T follicular helper cell (primary cell): ENCODE results near the gene RAD51B.
"Not testable (repeated sequence)": the region's sequence is repeated elsewhere in the genome, so short reads cannot be mapped to it uniquely, and the experiment has no call there.

Experiments used
- DNase-seq: peaks from one replicate; pipeline ENCODE4 v3.0.0-alpha.2; 2020; ENCODE audit warnings: low read depth

Gene RAD51B

DNA sequence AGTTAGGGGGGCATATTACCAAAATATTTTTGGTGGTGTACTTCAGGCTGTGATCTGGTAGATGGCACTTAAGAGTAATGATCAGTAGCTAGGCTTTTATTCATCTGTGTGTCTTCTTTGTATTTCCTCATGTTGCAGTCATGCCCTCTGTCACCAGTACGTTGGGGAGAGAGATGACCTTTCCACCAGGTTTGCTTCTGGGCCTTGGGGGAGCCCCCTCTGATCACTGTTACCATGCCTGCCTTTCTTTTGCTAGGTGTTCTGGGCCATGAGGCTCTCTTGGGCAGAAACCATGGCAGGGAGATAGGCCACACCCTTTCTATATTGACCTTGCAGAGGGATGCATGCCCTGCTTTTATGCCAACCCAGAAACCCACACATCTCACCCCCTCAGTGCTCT lies 208.5 kb downstream of the RAD51B start:
- DNase-seq: no peak

DNA sequence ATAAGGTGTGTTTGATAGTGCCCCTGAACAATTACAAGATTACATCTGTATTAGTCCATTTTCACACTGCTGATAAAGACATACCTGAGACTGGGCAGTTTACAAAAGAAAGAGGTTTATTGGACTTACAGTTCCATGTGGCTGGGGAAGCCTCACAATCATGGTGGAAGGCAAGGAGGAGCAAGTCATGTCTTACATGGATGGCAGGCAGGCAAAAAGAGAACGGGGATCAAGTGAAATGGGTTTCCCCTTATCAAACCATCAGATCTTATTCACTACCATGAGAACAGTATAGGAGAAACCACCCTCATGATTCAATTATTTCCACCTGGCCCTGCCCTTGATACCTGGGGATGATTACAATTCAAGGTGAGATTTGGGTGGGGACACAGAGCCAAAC lies 211.4 kb downstream of the RAD51B start:
- not testable (repeated sequence) for DNase-seq

DNA sequence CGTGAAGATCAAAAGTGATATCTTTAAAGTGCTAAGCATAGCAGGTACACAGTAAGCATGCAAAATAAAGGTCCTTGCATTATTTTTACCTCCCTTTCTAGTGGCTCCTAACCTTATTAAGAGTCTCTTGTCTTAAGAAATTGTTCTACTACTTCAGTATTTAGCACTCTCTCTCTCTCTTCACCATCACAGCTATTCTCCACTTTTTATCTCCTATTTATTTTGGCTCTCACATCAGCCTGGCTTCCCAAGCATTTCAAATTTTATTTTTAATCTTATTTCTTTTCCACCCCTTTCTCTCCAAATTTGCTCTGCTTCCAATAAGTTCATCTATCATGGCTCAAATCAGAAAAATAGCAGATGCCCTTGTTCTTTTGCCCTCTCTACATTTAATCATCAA lies 212.6 kb downstream of the RAD51B start:
- DNase-seq: no peak

DNA sequence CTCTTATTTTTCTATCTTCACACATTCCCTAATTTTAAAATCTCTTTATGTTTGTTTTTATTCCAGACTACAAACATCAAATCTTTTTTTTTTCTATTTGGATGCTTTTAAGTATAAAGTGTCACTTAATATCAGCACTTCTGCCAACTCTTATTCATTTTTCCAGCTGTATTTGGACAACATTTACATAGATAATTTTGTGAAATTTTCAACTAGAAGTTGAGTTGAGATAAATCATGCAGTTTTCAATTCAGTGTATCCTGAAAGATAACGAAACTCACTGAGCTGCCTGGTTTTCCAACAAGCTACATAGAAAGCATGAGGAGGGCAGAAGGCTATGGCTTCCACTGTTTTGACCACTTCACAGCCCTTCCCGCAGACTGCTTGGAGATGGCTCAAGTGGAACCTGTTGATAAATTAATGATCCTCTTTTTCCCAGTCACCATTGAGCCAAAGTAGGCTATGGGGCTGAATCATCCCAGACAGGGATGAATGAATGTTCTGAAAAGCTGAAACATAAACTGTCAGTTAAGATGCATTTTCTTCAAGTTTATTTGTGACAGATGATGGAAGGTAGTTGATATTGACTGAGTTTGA lies 213.9 kb downstream of the RAD51B start:
- no peak for DNase-seq

DNA sequence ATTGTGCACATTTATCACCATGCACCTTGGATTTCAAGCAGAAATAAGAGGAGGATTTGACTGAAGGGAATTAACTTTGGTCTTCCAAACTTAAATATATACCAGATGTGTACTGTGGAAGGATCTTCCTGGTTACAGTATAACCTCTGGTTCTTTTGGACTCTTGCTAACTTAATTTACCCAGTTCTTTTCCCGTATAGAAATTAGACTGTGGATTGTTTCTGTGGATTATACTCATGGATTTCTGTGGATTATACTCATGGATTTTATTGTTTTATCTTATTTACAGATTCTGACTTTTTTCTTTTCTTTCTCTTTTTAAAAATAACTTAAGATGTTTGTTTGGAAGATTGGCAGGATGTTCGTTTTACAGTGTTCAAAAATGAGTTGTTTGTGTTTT lies 215.3 kb downstream of the RAD51B start:
- DNase-seq: no peak

DNA sequence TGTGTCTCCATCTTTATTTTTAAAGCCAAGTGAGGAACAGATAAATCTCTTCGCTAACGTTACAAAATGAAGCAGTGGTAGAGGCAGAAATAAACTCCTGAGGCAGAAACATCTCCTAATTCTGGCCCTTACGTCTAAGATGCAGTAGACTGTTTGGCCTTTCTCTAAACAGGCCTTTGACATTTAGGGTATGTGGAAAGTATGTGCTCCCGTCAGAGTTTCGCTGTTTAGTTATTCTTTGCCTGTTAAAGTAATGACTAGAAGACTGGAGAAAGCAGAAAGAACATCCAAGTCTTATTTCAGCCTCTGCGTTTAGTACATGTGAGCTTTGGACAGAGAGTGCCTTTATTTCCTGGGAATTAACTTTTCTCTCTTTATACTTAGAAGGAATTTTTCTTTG lies 216.6 kb downstream of the RAD51B start:
- DNase-seq: no peak

DNA sequence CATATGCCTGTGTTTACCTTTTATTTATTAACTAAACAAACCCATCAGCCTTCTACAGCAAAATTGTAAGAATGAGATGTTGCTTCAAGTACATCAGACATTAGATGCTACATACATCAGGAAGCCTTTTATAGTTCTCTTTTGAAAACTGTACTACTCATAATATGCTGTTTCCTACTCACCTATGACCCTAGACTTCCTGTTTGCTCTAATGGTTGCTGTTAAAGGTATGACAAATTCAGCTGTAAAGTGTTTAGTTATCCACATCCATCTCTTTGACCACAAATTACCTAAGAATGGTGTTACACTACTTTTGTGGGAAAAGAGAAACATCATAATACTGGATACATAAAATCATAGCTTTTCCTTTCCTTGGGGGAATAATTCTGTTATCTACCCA lies 220.0 kb downstream of the RAD51B start:
- DNase-seq: no peak

DNA sequence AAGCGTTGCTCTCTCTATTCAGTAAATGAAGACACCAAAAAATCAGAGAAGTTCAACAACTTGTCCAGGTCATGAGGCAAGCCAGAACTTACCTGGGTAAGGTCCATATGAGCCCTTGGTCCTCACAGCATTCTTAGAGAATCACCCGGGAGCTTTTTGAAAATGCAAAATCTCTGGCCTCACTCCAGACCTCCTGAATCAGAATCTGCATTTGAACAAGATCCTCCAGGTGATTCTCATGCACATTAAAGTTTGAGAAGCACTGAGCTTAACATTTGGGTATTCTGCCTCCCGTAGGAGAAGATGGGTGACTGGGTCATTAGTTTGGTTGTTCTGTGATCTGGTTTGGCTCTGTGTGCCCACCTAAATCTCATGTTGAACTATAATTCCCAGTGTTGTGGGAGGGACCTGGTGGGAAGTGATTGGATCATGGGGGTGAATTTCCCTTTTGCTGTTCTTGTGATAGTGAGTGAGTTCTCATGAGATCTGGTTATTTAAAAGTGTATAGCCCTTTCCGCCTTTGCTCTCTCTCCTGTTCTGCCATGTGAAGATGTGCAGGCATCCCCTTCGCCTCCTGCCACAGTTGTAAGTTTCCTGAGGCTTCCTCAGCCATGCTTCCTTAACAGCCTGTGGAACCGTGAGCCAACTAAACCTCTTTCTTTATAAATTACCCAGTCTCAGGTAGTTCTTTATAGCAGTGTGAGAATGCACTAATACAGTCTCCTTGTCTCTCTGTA lies 221.2 kb downstream of the RAD51B start:
- no peak for DNase-seq

DNA sequence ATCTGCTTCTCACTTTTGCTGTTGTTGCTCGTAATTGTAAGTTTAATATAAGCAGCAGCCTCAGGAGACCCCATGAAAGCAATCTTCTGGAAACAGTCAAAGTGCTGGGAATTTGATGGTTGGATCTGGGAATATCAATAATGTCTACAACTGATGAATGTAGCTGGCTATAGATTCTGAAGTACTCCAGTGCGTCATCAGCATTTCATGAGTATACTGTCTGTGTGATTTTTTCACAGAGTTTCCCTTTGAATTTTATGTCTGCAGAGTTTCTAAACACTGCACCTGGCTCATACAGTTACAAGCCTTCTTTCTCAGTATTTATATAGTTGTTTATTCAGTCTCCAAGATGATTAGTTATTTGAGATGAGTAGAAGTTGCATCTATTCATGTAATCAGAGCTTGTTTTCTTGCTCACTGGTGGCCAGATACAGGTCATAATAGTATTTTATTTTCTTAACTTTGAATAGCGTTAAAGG lies 222.3 kb downstream of the RAD51B start:
- no peak for DNase-seq

DNA sequence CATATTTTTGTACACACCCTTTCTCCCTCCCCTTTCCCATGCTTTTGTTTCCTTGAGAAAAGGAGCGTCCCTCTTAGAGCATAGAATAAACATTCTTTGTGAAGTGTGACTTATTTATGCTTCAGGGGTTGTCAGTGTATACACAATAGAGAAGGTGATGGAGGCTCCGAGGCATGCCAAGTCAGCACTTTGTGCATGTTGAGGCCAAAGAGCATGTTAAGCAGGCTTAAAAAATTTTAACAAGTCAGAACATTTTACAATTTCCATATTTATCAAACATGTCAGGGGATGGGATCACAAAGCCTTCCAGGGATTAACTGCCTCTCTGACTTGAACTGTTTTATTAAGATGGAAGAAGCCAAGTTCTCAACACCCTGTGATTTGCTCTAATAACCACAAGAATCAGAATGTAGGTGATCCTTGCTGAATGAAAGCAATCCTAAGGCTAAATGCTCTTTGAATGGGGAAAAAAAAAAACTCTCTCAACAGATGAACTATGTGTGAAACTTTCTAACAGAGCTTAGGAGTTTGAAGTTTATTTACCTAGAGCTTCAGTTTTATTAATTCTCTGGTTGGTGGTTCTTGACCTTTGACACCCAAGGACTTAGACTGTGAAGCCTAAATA lies 223.1 kb downstream of the RAD51B start:
- DNase-seq: no peak

DNA sequence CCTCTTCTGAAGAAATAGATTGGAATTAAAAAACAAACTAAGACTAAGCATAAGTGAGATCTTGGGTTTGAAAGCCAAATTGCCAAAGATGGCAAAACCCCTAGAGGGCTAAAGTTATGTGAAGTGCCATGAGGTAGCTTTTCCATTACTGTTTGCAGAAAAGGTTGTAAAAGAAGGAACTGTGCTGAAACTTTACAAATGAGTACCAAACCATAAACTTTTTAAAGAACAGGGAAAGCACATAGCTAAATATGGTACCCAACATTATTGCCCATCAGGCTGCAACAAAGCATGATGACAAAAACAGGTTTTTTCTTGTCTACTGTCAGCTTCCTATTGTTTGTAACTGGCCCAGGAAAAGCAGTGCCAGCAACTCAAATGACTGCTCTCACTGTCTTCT lies 224.2 kb downstream of the RAD51B start:
- no peak for DNase-seq

DNA sequence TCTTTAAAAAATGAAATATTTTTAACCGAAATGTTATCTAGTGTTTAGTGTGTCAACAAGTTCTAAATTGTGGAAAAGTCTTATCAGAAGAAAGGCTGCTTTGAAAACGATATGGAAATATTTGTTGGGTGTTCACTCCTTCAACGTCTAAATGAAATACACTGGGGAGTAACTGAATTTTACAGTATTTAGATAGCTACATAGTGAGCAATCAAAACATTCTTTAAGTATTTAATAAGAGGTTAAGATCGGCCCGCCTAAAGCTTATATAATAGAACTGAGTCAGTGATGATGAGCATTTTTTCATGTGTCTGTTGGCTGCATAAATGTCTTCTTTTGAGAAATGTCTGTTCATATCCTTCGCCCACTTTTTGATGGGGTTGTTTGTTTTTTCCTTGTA lies 228.3 kb downstream of the RAD51B start:
- no peak for DNase-seq

DNA sequence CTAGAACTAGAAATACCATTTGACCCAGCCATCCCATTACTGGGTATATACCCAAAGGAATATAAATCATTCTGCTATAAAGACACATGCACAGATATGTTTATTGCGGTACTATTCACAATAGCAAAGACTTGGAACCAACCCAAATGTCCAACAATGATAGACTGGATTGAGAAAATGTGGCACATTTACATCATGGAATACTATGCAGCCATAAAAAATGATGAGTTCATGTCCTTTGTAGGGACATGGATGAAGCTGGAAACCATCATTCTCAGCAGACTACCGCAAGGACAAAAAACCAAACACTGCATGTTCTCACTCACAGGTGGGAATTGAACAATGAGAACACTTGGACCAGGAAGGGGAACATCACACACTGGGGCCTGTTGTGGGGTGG lies 229.2 kb downstream of the RAD51B start:
- not testable (repeated sequence) for DNase-seq

DNA sequence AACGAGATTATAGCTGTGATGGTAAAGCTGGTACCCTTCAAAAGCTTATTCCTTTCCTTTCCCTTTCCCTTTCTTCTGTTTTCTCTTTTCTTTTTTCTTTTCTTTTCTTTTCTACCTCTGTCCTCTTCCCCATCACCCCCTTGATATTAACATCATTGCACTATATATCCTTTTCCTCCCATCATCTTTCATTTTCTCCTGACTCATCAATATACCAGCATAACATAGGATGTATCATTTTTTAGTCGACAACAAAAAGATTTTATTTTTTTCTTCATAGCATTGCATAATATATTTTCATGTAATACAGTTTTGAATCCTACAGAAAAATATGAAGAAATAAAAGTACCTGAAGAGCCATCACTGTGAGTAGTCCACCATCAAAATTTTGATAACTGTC lies 230.6 kb downstream of the RAD51B start:
- DNase-seq: no peak

DNA sequence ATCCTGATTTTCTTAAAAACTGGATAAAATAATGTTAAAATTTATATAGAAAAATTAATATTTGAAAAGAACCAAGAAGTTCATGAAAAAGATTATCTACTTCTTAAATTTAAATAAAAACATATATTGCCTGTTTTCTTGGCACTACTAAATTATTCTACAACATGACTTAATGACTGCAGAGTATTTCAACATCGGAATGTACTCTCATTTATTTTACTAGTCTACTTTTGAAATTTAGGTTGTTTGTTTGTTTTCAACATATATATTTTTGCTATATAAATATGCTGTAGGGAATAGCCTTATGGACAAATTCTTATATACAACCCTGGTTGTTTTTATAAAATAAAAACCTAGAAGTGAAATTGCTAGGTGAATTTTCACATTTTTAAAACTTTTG lies 231.6 kb downstream of the RAD51B start:
- no peak for DNase-seq

DNA sequence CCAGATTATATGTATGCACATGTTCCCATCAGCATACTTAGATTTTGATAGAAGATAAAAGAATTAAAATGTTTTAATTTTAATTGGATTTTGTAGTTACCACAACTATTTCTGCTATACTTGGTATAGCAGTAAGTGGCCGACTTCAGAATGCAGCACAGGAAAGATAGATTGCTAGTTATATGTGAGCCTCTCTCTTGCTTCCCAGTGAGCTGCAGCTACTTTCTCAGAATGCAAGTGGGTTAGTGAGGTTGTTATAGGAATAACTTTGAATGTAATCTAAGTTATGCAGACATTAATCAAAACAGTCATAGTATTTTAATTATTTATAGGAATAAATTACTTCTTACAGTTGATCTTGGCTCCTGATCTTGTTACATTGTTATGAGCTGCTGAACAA lies 240.6 kb downstream of the RAD51B start:
- no peak for DNase-seq

DNA sequence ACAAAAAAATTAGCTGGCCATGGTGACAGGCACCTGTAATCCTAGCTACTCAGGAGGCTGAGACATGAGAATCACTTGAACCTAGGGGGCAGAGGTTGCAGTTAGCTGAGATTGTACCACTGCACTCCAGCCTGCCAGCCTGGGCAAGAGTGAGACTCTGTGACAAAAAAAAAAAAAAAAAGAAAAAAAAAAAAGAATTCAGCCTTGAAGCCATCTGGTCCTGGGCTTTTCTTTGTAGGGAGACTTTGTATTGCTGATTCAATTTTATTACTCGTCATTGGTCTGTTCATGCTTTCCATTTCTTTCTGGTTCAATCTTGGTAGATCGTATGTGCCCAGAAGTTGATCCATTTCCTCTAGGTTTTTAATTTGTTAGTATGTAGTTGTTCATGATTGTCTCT lies 243.1 kb downstream of the RAD51B start:
- no peak for DNase-seq

DNA sequence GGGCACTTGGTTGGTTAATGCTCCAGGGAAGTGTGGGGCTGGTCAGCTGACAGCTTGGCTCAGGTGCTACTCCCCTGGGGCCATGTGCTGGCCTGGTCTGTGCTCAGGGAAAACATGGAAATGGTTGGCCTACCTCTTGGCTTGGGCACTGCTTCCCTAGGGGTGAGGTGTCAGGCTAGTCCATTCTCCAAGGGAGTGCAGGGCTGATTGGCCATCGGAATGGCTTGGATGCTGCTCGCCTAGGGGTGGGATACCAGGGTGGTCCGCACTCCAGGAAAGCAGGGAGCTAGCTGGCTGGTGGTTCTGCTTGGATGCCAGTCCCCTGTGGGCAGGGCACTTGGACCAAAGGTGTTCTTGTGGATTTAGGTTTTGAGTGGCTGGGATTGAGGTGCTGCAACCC lies 245.7 kb downstream of the RAD51B start:
- no peak for DNase-seq

DNA sequence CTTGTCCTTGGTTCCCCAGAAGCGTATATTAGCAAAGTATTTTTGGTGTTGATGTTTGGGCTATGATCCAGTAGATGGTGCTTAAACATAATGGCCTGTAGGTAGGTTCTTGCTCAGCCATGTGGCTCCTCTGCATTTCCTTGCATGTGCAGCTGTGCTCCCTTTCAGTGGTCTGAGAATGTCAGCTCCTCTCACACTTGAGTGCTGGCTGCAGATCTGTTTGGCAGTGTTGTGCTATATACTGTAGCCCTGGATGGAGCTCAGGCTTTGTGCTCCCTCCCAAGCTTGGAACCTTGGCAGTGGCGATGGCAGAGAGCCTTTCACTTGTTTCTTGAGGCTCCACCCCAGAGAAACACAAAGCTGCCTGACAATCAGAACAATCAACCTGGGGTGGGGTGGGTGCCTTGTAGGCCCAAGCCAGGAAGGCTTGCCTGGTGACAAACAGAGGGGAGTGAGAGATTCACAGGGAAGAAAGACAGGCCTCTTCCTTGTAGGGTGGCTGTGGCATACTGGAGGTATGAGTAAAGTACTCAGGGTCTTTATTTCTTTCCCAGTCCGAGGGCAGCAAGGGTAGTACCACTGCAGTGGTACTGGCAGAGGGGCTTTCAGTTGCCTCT lies 255.3 kb downstream of the RAD51B start:
- no peak for DNase-seq

DNA sequence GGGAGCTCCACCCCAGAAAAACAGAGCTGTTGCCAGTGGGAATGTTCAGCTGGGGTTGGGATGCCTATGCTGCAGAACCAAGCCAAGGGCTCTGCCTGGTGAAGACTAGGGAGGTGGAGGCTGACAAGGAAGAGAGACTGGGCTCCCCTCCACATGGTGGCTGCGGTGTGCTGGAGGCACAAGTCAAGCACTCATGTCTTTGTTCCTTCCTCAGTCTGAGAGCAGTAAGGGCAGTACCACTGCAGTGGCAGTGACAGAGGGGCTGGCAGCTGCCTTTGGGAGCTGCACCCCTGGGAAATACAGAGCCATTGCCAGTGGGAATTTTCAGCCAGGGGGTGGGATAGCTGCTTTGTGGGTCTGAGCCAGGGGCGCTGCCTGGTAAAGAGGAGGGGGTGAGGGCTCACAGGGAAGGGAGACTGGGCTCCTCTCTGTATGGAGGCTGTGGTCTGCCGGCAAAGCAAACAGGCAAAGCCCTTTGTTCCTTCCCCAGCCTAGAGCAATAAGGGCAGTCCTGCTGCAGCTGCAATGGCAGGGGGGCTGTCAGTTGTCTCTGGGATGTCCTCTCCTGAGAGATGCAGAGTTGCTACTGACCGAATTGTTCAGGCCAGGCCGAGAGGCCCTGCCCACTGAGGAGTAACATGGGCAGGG lies 255.9 kb downstream of the RAD51B start:
- DNase-seq: no peak

DNA sequence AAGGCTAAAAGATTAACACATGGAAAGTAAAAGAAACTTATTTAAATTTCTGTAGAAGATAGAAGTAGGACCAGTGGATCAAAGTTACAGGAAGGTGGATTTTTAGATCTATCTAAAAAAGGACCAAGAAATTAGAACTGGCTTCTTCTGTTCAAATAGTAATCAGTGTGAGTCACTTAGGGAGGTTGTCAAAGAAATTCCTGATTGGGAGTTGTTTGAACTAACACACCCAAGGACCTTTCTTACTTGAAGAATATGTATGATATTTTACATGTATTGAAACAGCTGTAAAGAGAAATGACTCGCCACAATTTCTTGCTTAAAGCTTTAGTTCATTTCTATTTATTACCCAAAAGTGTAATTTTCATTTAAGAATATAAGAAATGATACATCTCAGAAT lies 256.9 kb downstream of the RAD51B start:
- no peak for DNase-seq

DNA sequence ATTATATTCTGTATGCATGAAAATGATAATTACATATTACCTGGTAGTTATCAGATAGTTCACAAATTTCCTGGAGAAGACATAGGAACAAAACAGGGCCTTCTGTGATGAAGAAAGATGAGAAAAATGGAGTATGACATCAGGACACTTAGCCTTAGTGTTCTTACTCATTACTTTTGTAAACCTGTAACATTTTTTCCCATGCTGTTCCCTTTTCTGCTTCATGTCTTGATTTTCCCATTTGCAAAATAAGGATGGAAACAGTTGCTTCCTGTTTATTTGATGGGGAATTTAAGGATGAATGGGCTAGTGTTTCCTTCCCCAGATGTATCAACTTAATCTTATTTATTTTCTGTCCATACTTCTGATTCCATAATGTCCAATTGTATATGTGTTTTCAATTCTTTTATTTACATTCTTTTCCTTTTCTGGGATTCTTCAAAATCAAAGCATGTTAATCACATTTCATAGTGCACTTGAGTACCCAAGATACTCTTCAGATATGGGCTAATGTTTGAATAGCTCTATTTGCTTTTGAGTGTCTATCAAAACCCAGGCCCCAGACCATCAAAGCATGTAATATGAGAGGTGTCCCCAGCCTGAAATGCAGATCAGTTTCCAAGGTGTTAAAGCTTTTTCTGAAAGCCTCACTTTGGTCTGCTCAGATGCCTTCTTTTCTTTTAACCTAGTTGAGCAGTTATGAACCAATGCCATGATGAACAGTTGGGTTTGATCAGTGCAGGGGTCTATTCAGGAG lies 260.5 kb downstream of the RAD51B start:
- no peak for DNase-seq
